HFFc6 (cell line): ENCODE data around the gene RMI2. TPM values are rescaled to one million over a fixed set of nuclear protein-coding genes. Genes with fewer than 3 reads are reported as not detected.
"Not testable (repeated sequence)": the region's sequence is repeated elsewhere in the genome, so short reads cannot be mapped to it uniquely, and the experiment has no call there.

ENCODE experiments used
- DNase-seq: peaks from one replicate; pipeline ENCODE4 v3.0.0-alpha.2; 2018
- H3K27ac Mint-ChIP-seq: 2 replicates; pipeline ENCODE4 v1.8.0; 2020; ENCODE audit warnings: mild to moderate bottlenecking, mixed read lengths
- H3K27me3 Mint-ChIP-seq: 2 replicates; pipeline ENCODE4 v1.8.0; 2021; ENCODE audit warnings: mild to moderate bottlenecking, moderate library complexity, mixed read lengths; ENCODE audit not compliant: insufficient read depth
- H3K36me3 Mint-ChIP-seq: 2 replicates; pipeline ENCODE4 v1.8.0; 2021; ENCODE audit warnings: low read depth, mixed read lengths
- H3K4me1 Mint-ChIP-seq: 2 replicates; pipeline ENCODE4 v1.8.0; 2020; ENCODE audit warnings: low read depth, mixed read lengths
- H3K4me3 Mint-ChIP-seq: 2 replicates; pipeline ENCODE4 v1.8.0; 2020; ENCODE audit warnings: mild to moderate bottlenecking, moderate library complexity, mixed read lengths
- H3K9me3 Mint-ChIP-seq: 2 replicates; pipeline ENCODE4 v1.8.0; 2020; ENCODE audit warnings: mild to moderate bottlenecking, mixed read lengths
- total RNA-seq, 6 experiments: library from RNA; stranded (reverse); fragmentation: NEBNext Ultra II Directional; extraction: Animal tissue kit (Norgen Biotek cat#: 25700); gene quantifications; 2 replicates in 1 of 6; 3 replicates in 5 of 6; pipeline ENCODE4 v1.2.3, GENCODE V29; 2021
- TF ChIP-seq, protein P1 (sequence below): fragments of 200-600 bp; sonication (generic); IDR thresholded peaks from 2 replicates; pipeline ENCODE4 v1.5.0; 2021; ENCODE audit warnings: antibody characterized with exemption, mild to moderate bottlenecking

RMI2 gene
- total RNA-seq, 6 experiments from 2014 or later: 7.3 to 16.2 (median 14.2) TPM

DNA sequence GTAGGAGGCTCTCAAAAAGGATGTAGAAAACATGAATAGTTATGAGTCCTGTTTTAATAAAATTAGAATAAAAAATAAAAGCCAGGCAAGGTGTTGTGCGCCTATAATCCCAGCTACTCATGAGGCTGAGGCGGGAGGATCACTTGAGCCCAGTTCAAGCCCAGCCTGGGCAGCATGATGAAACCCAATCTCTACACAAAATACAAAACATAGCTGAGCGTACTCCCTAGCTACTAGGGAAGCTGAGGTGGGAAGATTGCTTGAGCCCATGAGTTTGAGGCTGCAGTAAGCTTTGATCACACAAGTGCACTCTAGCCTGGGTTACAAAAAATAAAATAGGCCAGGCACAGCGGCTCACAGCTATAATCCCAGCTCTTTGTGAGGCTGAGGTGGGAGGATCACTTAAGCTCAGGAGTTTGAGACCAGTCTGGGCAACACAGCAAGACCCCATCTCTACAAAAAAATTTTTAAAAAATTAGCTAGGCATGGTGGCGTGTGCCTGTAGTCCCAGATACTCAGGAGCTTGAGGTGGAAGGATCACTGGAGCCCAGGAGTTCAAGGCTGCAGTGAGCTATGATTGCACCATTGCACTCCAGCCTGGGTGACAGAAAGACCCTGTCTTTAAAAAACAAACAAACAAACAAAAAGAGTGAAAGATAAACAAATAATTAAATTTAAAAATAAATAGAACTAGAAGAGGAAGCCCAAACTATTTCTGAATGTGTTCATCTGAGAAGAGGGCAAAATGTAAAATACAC lies 46.9 kb upstream of the RMI2 start:
- DNase-seq: no peak
- no peak overlapping the region for H3K27ac Mint-ChIP-seq
- H3K9me3 Mint-ChIP-seq: no peaks in the 10 kb centered on the region
- H3K36me3 Mint-ChIP-seq: no peaks in the 10 kb centered on the region
- TF ChIP-seq, protein P1, sequence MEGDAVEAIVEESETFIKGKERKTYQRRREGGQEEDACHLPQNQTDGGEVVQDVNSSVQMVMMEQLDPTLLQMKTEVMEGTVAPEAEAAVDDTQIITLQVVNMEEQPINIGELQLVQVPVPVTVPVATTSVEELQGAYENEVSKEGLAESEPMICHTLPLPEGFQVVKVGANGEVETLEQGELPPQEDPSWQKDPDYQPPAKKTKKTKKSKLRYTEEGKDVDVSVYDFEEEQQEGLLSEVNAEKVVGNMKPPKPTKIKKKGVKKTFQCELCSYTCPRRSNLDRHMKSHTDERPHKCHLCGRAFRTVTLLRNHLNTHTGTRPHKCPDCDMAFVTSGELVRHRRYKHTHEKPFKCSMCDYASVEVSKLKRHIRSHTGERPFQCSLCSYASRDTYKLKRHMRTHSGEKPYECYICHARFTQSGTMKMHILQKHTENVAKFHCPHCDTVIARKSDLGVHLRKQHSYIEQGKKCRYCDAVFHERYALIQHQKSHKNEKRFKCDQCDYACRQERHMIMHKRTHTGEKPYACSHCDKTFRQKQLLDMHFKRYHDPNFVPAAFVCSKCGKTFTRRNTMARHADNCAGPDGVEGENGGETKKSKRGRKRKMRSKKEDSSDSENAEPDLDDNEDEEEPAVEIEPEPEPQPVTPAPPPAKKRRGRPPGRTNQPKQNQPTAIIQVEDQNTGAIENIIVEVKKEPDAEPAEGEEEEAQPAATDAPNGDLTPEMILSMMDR: no peak
- H3K4me3 Mint-ChIP-seq: no peak overlapping the region
- H3K4me1 Mint-ChIP-seq: peaks cover 20% of the 10 kb centered on the region
- H3K27me3 Mint-ChIP-seq: peaks cover 2% of the 10 kb centered on the region; the same call in 1 of the 2 replicates

DNA sequence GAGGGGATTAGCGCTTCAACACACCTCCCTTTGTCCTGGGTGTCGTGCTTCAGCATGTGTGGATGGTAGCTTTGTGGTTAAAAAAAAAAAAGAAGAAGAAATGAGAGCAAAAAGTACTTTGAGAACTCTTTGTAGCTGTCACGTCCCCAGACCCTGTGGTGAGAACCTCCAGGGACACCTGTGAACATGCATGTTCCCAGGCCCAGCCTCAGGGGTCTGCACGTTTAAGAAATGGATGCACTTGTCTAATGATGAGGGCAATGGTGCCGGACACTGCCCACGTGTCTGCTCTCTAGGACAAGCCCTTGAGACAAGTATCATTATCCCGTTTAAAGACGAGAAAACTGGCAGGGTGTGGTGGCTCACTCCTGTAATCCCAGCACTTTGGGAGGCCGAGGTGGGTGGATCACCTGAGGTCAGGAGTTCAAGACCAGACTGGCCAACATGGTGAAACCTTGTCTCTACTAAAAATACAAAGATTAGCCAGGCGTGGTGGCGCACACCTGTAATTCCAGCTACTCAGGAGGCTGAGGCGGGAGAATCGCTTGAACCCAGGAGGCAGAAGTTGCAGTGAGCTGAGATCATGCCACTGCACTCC lies 46.2 kb upstream of the RMI2 start:
- H3K27me3 Mint-ChIP-seq, H3K36me3 Mint-ChIP-seq, H3K9me3 Mint-ChIP-seq, DNase-seq, H3K4me3 Mint-ChIP-seq, H3K27ac Mint-ChIP-seq: not testable (repeated sequence)
- H3K4me1 Mint-ChIP-seq: peaks cover 26% of the 10 kb centered on the region

DNA sequence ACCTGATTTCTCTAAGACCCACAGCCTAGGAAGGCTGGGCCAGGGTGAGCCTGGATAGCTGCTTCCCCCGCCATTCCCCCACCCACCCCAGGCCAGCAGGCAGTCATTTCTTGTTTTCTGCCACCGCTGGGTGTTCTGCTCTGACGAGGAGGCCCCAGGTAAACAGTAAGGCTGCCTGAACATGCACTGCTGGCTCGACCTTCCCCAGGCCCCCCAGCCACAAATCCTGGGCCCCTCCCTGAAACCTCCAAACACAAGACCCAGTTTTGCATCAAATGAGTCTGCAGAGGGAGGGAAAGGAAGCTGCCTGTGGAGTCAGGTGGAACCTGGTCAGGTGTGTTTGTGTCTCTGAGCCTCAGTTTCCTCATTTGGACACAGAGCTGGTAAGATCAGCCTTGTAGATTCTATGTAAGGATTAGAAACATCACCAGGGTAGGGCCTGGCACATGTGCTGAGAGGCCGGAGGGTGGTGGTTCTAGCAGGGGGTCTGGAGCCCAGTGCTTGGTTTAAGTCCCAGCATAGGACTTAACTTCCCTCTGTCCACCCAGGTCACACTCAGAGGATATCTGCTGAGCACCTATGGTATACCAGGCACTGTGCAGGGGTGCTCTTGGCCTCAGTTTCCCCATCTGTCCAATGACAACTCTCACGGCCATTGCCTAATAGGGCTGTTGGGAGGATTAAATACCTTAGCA lies 45.2 kb upstream of the RMI2 start:
- TF ChIP-seq, protein P1: no peak
- Mint-ChIP-seq H3K27ac (no peak overlapping the region), H3K4me1 (peaks cover 21% of the 10 kb centered on the region), H3K27me3 (peaks cover 3% of the 10 kb centered on the region), H3K4me3 (no peak overlapping the region), H3K36me3 (no peaks in the 10 kb centered on the region), H3K9me3 (no peaks in the 10 kb centered on the region)
- DNase-seq: no peak

- Mint-ChIP-seq H3K36me3 (no peaks in the 10 kb centered on the region), H3K9me3 (no peaks in the 10 kb centered on the region), H3K27me3 (peaks cover 3% of the 10 kb centered on the region), H3K4me1 (peaks cover 20% of the 10 kb centered on the region), H3K4me3 (no peak overlapping the region), H3K27ac (no peak overlapping the region)
- TF ChIP-seq, protein P1: no peak
- no peak for DNase-seq
Measured at GRCh38 chr16:11300560-11300892, 44.7 kb upstream of the RMI2 start.

DNA sequence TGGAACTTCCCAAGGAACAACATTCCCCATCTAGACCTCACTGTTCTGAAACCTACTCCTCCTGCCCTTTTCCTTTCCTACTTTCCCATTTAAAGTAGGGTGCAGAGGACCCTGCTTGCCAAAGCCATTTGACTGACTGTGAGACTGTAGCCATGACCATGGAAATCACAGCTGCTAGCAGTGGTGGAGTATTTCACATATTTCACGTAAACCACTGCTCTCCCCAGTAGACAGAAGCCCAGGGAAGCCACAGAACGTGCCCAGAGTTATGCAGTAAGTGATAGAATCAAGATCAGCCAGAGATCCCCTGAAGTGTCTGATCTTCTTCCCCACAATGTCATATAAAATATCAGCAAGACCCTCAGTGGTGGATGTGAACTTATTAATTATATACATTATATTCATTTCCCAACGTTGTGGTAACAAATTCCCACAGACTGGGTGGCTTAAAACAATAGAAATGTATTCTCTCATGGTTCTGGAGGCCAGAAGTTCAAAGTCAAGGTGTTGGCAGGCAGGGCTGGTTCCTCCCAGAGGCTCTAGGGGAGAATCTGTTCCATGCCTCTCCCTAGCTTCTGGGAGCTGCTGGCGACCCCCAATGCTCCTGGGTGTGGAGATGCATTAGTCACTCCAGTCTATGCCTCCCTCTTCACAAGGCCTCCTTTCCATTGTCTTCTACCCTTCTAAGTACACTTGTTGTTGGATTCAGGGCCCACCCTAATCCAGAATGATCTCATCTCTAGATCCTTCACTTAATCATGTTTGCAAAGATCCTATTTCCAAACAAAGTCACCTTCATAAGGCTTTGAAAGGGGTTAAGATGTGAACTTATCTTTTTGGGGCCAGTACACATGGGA lies 43.4 kb upstream of the RMI2 start:
- H3K27me3 Mint-ChIP-seq: peaks cover 3% of the 10 kb centered on the region
- no peaks in the 10 kb centered on the region for H3K36me3 Mint-ChIP-seq
- TF ChIP-seq, protein P1: no peak
- no peaks in the 10 kb centered on the region for H3K9me3 Mint-ChIP-seq
- peaks cover 17% of the 10 kb centered on the region for H3K4me1 Mint-ChIP-seq
- H3K27ac Mint-ChIP-seq: no peak overlapping the region
- no peak for DNase-seq
- H3K4me3 Mint-ChIP-seq: no peak overlapping the region
